ENCODE data around the gene SMTN. TPM values are rescaled to one million over a fixed set of nuclear protein-coding genes. Genes with fewer than 3 reads are reported as not detected.

Gene SMTN
- total RNA-seq, 5 donors from 2014 or later (not counting 1 experiment from before 2014, with no cell fraction given), result 2.6 to 10.1 (median 3.8) TPM

DNA sequence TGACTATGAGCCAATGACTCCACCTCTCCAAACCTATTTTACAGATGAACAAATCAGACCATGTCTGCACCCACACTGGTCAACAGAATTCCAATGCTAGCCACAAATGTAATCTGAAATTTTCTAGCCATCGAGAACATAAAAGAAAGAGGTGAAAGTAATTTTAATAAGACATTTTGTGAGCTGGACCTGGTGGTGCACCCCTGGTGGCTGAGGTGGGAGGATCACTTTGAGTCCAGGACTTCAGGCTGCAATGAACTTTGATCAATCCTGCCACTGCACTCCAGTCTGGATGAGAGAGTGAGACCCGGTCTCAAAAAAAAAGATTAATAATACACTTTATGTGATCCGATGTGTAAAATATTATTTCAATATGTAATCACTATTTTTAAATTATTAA is 69.5 kb downstream of the SMTN start:
- no peaks in the 10 kb centered on the region for H3K9me3 ChIP-seq
- no peak overlapping the region for H3K4me3 Mint-ChIP-seq
- ChIA-PET POLR2A (no interaction called here), CTCF (interaction anchor here in 1 of 2 donors (0.6 kb wide), 1 partner anchor 96 kb away, joined by 4 read pairs; no protein-coding TSS in a partner anchor)
- H3K36me3 ChIP-seq (ENCODE audit: control insufficient read depth in 2 of 2, extremely low read depth in 1 of 2, insufficient read depth in 1 of 2, low read length in 1 of 2), result no peaks in the 10 kb centered on the region
- H3K4me1 ChIP-seq (ENCODE audit: control insufficient read depth in 1 of 2, extremely low read depth in 1 of 2, insufficient read depth in 2 of 2, low read length in 2 of 2), result no peaks in the 10 kb centered on the region
- H3K36me3 Mint-ChIP-seq, result no peaks in the 10 kb centered on the region
- H3K27me3 ChIP-seq (replicated peaks in 1 of 2; ENCODE audit: control insufficient read depth in 2 of 2, extremely low read depth in 1 of 2, insufficient read depth in 2 of 2, low read length in 1 of 2), result peaks cover 0 to 12% of the 10 kb centered on the region in 2 experiments
- no peaks in the 10 kb centered on the region for H3K4me1 Mint-ChIP-seq
- H3K27ac Mint-ChIP-seq, result no peak overlapping the region
- no peak overlapping the region for H3K4me3 ChIP-seq (ENCODE audit: control insufficient read depth in 1 of 2, extremely low read depth in 1 of 2, low read length in 1 of 2)
- H3K9me3 Mint-ChIP-seq, result peaks cover 0 to 3% (median 0%) of the 10 kb centered on the region in 3 donors
- no peak overlapping the region for H3K27ac ChIP-seq (ENCODE audit: low read length)
- ATAC-seq (replicated peaks in 1 of 4) (no peak), DNase-seq (no peak)
- H3K27me3 Mint-ChIP-seq, result peaks cover 8 to 9% of the 10 kb centered on the region in 2 donors
- WGBS (ENCODE audit: insufficient coverage), result 100% methylated on average over 1 of the region's 3 CpGs

DNA sequence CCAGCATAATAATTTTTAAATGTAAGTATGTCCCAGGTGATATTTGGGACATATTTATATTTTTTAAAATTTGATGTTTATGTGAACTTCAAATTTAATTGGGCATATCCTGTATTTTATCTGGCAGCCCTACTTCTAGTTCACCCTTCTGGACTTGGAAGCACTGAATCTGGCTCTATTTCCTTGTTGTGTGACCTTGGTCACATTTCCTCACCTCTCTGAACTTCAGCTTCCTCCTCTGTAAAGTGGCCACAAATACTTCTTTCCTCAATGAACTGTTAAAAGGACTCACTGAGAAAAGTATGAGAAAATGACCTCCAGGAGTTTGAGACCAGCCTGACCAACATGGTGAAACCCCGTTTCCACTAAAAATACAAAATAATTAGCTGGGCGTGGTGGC is 70.8 kb downstream of the SMTN start:
- H3K36me3 ChIP-seq (ENCODE audit: control insufficient read depth in 2 of 2, extremely low read depth in 1 of 2, insufficient read depth in 1 of 2, low read length in 1 of 2), result no peaks in the 10 kb centered on the region
- H3K27me3 Mint-ChIP-seq, result peaks cover 8 to 9% of the 10 kb centered on the region in 2 donors
- peaks cover 0 to 12% of the 10 kb centered on the region in 2 experiments for H3K27me3 ChIP-seq (replicated peaks in 1 of 2; ENCODE audit: control insufficient read depth in 2 of 2, extremely low read depth in 1 of 2, insufficient read depth in 2 of 2, low read length in 1 of 2)
- no peak for DNase-seq
- CTCF ChIA-PET, result no interaction called here
- no peak for ATAC-seq (replicated peaks in 1 of 4)
- no peak overlapping the region for H3K27ac Mint-ChIP-seq
- H3K27ac ChIP-seq (ENCODE audit: low read length), result no peak overlapping the region
- no peak overlapping the region for H3K4me3 ChIP-seq (ENCODE audit: control insufficient read depth in 1 of 2, extremely low read depth in 1 of 2, low read length in 1 of 2)
- WGBS (ENCODE audit: insufficient coverage), result 100% methylated on average over 1 of the region's 2 CpGs
- POLR2A ChIA-PET, result no interaction called here
- no peaks in the 10 kb centered on the region for H3K9me3 ChIP-seq
- H3K36me3 Mint-ChIP-seq, result no peaks in the 10 kb centered on the region
- H3K4me1 Mint-ChIP-seq, result no peaks in the 10 kb centered on the region
- H3K4me1 ChIP-seq (ENCODE audit: control insufficient read depth in 1 of 2, extremely low read depth in 1 of 2, insufficient read depth in 2 of 2, low read length in 2 of 2), result no peaks in the 10 kb centered on the region
- H3K9me3 Mint-ChIP-seq, result peaks cover 0 to 3% (median 0%) of the 10 kb centered on the region in 3 donors
- H3K4me3 Mint-ChIP-seq, result no peak overlapping the region

DNA sequence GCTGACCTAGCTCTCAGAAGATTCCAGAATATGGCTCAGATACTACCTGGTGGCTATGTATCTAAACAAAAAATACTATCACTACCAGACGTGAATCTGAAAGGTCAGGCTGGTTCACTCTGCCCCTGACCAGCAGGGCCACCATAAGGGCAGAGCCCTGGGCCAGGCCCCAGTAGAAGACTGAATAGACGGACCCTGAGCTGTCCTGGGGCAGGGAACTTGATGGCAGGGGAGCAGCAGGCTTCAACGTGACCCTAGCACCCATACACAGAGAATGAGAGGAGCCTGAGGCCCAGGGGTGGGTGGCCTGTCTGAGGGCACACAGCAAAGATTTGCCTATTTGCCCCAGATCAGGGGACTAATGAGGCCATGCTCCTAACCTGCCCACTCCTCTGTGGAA is 72.2 kb downstream of the SMTN start:
- no peaks in the 10 kb centered on the region for H3K4me1 ChIP-seq (ENCODE audit: control insufficient read depth in 1 of 2, extremely low read depth in 1 of 2, insufficient read depth in 2 of 2, low read length in 2 of 2)
- Mint-ChIP-seq H3K9me3 (no peaks in the 10 kb centered on the region), H3K27me3 (peaks cover 8 to 9% of the 10 kb centered on the region in 2 donors), H3K27ac (no peak overlapping the region), H3K36me3 (no peaks in the 10 kb centered on the region), H3K4me3 (no peak overlapping the region), H3K4me1 (no peaks in the 10 kb centered on the region)
- H3K9me3 ChIP-seq, result no peaks in the 10 kb centered on the region
- peaks cover 0 to 12% of the 10 kb centered on the region in 2 experiments for H3K27me3 ChIP-seq (replicated peaks in 1 of 2; ENCODE audit: control insufficient read depth in 2 of 2, extremely low read depth in 1 of 2, insufficient read depth in 2 of 2, low read length in 1 of 2)
- H3K27ac ChIP-seq (ENCODE audit: low read length), result no peak overlapping the region
- DNase-seq, result no peak
- CTCF ChIA-PET, result interaction anchor here in 1 of 2 donors (0.7 kb wide), 1 partner anchor 1064 kb away, joined by 4 read pairs; no protein-coding TSS in a partner anchor
- no CpG with 5 or more reads among the region's 3 CpGs for WGBS (ENCODE audit: insufficient coverage)
- ATAC-seq (replicated peaks in 1 of 4), result no peak
- no peak overlapping the region for H3K4me3 ChIP-seq (ENCODE audit: control insufficient read depth in 1 of 2, extremely low read depth in 1 of 2, low read length in 1 of 2)
- POLR2A ChIA-PET, result no interaction called here
- H3K36me3 ChIP-seq (ENCODE audit: control insufficient read depth in 2 of 2, extremely low read depth in 1 of 2, insufficient read depth in 1 of 2, low read length in 1 of 2), result no peaks in the 10 kb centered on the region

Other genes with a start within 250 kb of the SMTN start
- gene MORC2, start 112.5 kb upstream of the SMTN start, total RNA-seq, result 10 to 100 TPM; 33.6 to 49.1 (median 45.4) TPM
- gene TUG1, start 112.1 kb upstream of the SMTN start, total RNA-seq, result 100 to 1,000 TPM in 2 of 5 donors, 10 to 100 TPM in 3; 92.6 to 115 (median 94.8) TPM
- 10 to 100 TPM; 46.4 to 67.8 (median 53.7) TPM for gene SELENOM, start 26.2 kb downstream of the SMTN start, total RNA-seq
- 1 to 10 TPM in 1 of 5 donors, under 1 TPM in 4; 0.23 to 1.1 (median 0.35) TPM for gene INPP5J, start 41.6 kb downstream of the SMTN start, total RNA-seq
- gene PLA2G3, start 59.2 kb downstream of the SMTN start, total RNA-seq, result not detected
- 10 to 100 TPM; 12.2 to 29.8 (median 25.9) TPM for gene RNF185, start 78.9 kb downstream of the SMTN start, total RNA-seq
- 10 to 100 TPM; 21.5 to 31.5 (median 29.7) TPM for gene LIMK2, start 131.0 kb downstream of the SMTN start, total RNA-seq
- 100 to 1,000 TPM; 460 to 628 (median 478) TPM for gene PIK3IP1, start 211.2 kb downstream of the SMTN start, total RNA-seq

Data from T-cell (primary cell).